GM18870 (cell line): Measurements from ENCODE around the gene TPO.
"Not testable (repeated sequence)": the region's sequence is repeated elsewhere in the genome, so short reads cannot be mapped to it uniquely, and the experiment has no call there.

Experiments used
- ATAC-seq: cut with Tn5 transposase; IDR thresholded peaks from one replicate; pipeline ENCODE4 v1.9.1; 2021; ENCODE audit warnings: moderate library complexity; ENCODE audit not compliant: unreplicated experiment

TPO gene

GRCh38 chr2:1482253-1482675, 69.0 kb downstream of the TPO start:
- no peak for ATAC-seq

GRCh38 chr2:1482981-1483380, 69.7 kb downstream of the TPO start:
- no peak for ATAC-seq

- ATAC-seq: no peak
Measured at GRCh38 chr2:1483551-1483950, 70.3 kb downstream of the TPO start.

GRCh38 chr2:1484131-1484884, 71.0 kb downstream of the TPO start:
- ATAC-seq: no peak

- ATAC-seq: no peak
Measured at GRCh38 chr2:1486670-1487069, 73.4 kb downstream of the TPO start.

- ATAC-seq: no peak
Measured at GRCh38 chr2:1487758-1488157, 74.5 kb downstream of the TPO start.

- ATAC-seq: no peak
Measured at GRCh38 chr2:1488181-1488671, 75.0 kb downstream of the TPO start.

- ATAC-seq: no peak
Measured at GRCh38 chr2:1488851-1489250, 75.6 kb downstream of the TPO start.

- ATAC-seq: no peak
Measured at GRCh38 chr2:1489486-1489885, 76.2 kb downstream of the TPO start.

- ATAC-seq: not testable (repeated sequence)
Measured at GRCh38 chr2:1490381-1490780, 77.1 kb downstream of the TPO start.

GRCh38 chr2:1491751-1492150, 78.5 kb downstream of the TPO start:
- ATAC-seq: no peak

GRCh38 chr2:1492231-1492630, 79.0 kb downstream of the TPO start:
- not testable (repeated sequence) for ATAC-seq

GRCh38 chr2:1492711-1493430, 79.6 kb downstream of the TPO start:
- no peak for ATAC-seq

GRCh38 chr2:1493431-1494126, 80.3 kb downstream of the TPO start:
- no peak for ATAC-seq

GRCh38 chr2:1494257-1494656, 81.0 kb downstream of the TPO start:
- no peak for ATAC-seq

- no peak for ATAC-seq
Measured at GRCh38 chr2:1494906-1495305, 81.6 kb downstream of the TPO start.

GRCh38 chr2:1495676-1496358, 82.6 kb downstream of the TPO start:
- ATAC-seq: no peak

- no peak for ATAC-seq
Measured at GRCh38 chr2:1496359-1496821, 83.1 kb downstream of the TPO start.

GRCh38 chr2:1497122-1497611, 83.9 kb downstream of the TPO start:
- no peak for ATAC-seq

- ATAC-seq: no peak
Measured at GRCh38 chr2:1498176-1498575, 84.9 kb downstream of the TPO start.
